Cardiac septum (tissue), 1 donor: ENCODE measurements around the gene DHRS13. TPM values are rescaled to one million over a fixed set of nuclear protein-coding genes. Genes with fewer than 3 reads are reported as not detected.
A peak's percentile ranks its signal among the peaks of the same experiment; 100 is the strongest.
"Not testable (repeated sequence)": the region's sequence is repeated elsewhere in the genome, so short reads cannot be mapped to it uniquely, and the experiment has no call there.

Experiments used
- DNase-seq: peaks from one replicate; pipeline ENCODE4 v3.0.0-alpha.2; 2020; ENCODE audit warnings: low spot score
- intact Hi-C: fragments of 100-400 bp; cut with DNase I; formaldehyde crosslinking; loops from one replicate; pipeline ENCODE4 v1.14.0; 2022
- total RNA-seq: library from RNA; stranded (reverse); fragmentation: NEBNext Ultra II Directional; extraction: Animal tissue kit (Norgen Biotek cat#: 25700); gene quantifications from one replicate; pipeline ENCODE4 v1.2.1, GENCODE V29; 2021
- donor health status: DM: no; HTN: no; CAD: no.

DHRS13 gene
- total RNA-seq, 1 donor from 2014 or later, result 3.0 TPM

- intact Hi-C loops, result no loop called here
- DNase-seq, result no peak
These were observed 35.6 kb downstream of the DHRS13 start for GRCh38 chr17:28867276-28867675.

- intact Hi-C loops, result no loop called here
- DNase-seq, result no peak
These were observed 36.7 kb downstream of the DHRS13 start for GRCh38 chr17:28865946-28866752.

- intact Hi-C loops, result no loop called here
These were observed 37.7 kb downstream of the DHRS13 start for GRCh38 chr17:28864991-28865849.

DNA sequence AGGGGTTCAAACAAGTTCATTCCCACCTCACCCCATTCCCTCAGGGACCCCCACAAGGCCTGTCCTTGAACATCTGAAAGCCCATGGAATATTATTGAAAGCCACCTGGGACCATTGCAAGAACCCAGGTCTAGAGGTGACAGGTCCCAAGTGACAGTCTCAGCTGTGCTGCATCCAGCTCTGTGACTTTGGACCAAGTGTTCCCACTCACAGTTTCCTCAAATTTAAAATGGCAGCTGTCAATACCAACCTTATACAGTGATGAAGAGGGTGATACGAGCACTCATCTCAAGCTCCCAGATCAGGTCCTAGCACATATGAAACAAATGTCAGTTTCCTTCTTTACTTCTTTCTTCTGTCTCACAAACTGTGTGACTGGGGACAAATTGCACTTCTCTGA is 38.9 kb downstream of the DHRS13 start:
- intact Hi-C loops, result no loop called here
- no peak for DNase-seq

More at GRCh38 chr17:28864991-28865849, 37.7 kb downstream of the DHRS13 start:
- DNase-seq, result no peak

- intact Hi-C loops, result no loop called here
- no peak for DNase-seq
These were observed 40.3 kb downstream of the DHRS13 start for GRCh38 chr17:28862561-28862960.

- intact Hi-C loops, result no loop called here
These were observed 41.3 kb downstream of the DHRS13 start for GRCh38 chr17:28861393-28862203.

GRCh38 chr17:28860363-28860808 is 42.5 kb downstream of the DHRS13 start:
- no peak for DNase-seq
- intact Hi-C loops, result no loop called here

More at GRCh38 chr17:28861393-28862203, 41.3 kb downstream of the DHRS13 start:
- DNase-seq, result no peak

DNA sequence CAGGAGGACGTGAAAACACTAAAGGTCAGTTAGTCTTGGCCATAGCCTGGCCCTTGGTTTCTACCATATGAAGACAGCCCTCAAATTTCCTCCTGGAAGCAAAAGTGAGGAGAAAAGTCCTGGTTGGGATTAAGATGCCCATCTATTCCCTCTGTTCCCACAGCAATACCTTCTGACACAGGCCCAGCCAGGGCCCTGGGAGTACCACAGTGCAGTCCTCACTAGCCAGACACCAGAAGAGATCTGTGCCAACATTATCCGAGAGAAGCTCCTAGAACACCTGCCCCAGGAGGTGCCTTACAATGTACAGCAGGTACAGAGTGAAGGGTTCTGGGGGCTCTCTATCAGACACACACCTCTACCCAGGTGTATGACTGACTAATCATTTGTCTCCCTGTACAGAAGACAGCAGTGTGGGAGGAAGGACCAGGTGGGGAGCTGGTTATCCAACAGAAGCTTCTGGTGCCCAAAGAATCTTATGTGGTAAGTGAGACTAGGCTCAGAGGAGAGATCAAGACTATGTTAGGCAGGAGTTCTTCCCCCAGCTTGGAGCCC is 44.0 kb downstream of the DHRS13 start:
- intact Hi-C loops, result no loop called here
- DNase-seq, result no peak

DNA sequence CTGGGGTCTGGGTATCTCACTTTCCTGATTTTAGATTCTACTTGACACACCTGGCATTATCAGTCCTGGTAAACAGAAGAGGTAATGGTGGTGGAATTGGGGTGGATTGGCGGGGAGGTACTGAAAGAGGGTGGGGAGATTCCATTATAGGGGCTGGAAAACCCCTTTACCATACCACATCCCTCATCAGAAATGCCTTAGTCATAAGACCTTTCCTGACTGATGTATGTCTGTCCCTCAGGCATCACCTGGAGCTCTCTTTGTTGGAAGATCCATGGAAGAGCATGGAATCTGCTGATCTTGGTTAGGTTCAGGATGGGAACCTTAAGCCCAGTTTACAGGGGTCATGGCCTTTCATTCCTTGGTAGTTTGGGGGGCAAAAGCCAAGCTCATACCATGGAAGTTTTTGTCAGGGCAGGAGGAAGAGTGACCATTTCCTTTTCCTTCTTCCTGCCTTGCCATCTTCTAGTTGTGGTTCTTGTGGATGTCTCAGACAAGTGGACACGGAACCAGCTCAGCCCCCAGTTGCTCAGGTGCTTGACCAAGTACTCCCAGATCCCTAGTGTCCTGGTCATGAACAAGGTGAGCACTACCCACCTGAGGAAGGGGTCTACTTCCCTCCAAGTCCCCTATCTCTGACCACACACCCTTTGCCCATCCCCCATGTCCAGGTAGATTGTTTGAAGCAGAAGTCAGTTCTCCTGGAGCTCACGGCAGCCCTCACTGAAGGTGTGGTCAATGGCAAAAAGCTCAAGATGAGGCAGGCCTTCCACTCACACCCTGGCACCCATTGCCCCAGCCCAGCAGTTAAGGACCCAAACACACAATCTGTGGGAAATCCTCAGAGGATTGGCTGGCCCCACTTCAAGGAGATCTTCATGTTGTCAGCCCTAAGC is 44.7 kb downstream of the DHRS13 start:
- DNase-seq, result no peak
- intact Hi-C loops, result no loop called here

DNA sequence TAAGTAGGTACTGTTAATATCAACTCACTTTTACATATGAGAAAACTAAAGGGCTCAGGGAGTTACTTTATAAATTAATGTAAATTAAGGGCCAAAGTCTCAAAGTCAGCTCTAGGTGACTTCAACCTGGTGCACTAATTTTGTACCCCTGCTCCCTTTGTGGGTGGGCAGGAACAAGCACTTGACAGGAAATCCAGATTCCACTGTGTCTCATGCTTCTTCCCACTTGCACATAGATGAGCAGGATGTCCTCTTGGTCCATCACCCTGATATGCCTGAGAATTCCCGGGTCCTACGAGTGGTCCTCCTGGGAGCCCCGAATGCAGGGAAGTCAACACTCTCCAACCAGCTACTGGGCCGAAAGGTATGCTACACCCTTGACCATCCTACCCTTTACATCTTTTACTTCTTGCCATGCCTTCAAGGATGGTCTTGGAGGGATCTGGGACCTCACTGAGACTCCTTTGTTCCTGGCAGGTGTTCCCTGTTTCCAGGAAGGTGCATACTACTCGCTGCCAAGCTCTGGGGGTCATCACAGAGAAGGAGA is 46.8 kb downstream of the DHRS13 start:
- intact Hi-C loops, result no loop called here
- DNase-seq, result no peak

DNA sequence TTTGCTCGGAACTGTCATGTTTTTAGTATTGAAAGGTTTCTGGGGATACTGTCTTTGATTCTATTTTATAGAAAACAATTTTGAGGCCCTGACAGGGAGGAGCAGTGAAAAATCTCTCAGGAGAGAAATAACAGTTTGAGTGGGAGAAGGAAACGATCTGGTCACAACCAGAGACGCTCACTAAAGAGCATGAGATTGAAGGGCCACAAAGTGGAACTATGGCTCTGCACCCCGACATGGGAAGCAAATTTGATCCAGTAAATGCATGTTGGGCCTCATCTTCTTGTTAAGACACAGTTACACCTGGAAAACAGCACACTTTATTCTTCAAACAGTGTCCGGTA is 47.6 kb downstream of the DHRS13 start:
- DNase-seq, result peak; percentile 22
- intact Hi-C loops, result no loop called here

DNA sequence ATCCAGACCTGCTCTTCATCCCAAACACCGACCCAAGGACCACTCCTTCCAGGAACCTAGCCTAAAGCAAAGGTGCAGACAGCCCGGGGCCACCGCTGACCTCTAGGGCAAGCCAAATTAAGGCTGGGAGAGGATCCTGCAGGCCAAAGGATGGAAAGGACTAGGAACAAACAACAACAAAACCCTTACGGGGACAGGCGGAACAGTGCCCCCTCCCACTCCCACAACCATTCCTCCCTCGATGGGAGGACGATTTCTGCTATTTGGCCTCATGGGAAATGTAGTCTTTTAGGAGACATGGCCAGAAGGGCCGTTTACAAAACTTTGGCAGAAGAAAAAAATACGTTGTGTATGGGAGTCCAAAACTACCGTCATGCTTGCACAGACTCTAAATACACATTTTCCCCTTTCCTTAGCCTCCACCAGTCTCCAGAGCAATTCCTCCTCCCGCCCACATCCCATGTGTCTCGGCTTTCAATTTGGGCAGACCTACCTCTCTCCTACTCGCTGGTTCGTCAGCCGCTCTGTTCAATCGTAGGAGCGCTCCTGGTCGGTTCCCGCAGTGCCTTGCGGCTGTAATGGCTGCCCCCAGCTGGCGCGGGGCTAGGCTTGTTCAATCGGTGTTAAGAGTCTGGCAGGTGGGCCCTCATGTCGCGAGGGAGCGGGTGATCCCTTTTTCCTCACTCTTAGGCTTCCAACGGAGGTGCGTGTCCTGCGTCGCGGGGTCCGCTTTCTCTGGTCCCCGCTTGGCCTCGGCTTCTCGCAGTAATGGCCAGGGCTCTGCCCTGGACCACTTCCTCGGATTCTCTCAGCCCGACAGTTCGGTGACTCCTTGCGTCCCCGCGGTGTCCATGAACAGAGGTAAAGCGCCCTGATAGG is 48.2 kb downstream of the DHRS13 start, which contains the start of gene ERAL1:
ERAL1 (plus strand) TSS at position 560 of the 879 bp plus-strand sequence; CDS start at position 579, 19 bp downstream.
- intact Hi-C loops, result no loop called here
- DNase-seq, result peak; percentile 94

- no peak for DNase-seq
- intact Hi-C loops, result no loop called here
These were observed 49.6 kb downstream of the DHRS13 start for GRCh38 chr17:28853295-28853694.

DNA sequence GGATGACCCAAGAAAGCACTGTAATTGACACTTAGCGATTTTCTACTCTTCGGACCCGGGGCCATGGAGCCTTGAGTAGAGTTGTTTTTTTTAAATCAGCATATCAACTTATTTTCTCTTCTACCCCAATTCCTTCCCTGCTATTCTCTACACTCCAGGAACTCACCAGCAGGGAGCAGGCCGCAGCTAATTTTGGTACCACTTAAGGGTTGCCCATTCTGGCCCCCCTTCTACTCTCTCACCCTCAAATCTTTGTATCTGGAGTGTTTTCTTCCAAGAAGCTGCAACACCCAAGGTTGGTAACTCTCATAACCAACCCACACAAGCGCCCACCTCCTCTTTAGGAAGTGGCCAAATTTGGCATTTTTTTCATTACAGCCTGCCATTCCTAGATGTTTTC is 53.6 kb downstream of the DHRS13 start:
- intact Hi-C loops, result no loop called here
- no peak for DNase-seq

GRCh38 chr17:28848667-28849066 is 54.2 kb downstream of the DHRS13 start:
- peak; percentile 82 for DNase-seq
- intact Hi-C loops, result not testable (repeated sequence)
